ENCODE results near the gene MTCL3.

Gene MTCL3

GRCh38 chr6:127518710-127519468, at the start of gene MTCL3:
Gene MTCL3 (minus strand): TSS chr6:127519335.
- in situ Hi-C loops (cut with MboI; ENCODE audit: low pct_ligation_motif_present in 1 of 4, low pct_unique_long_range_greater_than_20kb in 1 of 4, low sequenced_read_pairs in 3 of 4), result no loop called here
- TF ChIP-seq POLR2AphosphoS5 (IDR thresholded peaks at IDR 0.05) (no peak), CTCF (IDR thresholded peaks at IDR 0.05) (no peak)
- Histone ChIP-seq H3K27ac (no peak within 1 kb of the TSS), H3K4me1 (peaks cover 5 to 40% (median 22%) of the 10 kb centered on the region in 4 donors), H3K27me3 (peaks cover 86% of the 10 kb centered on the region), H3K4me3 (peak within 1 kb of the TSS in 1 of 4 donors; percentile 16), H3K36me3 (no peaks in the 10 kb centered on the region), H3K9me3 (no peaks in the 10 kb centered on the region)
- WGBS, 2 donors (ENCODE audit: low coverage in 1 of 2), result 7 to 10% methylated on average over 8 to 42 of the region's 42 CpGs
- DNase-seq, result no peak
- intact Hi-C loops (cut with DNase I; ENCODE audit: low total_unique reads), result loop anchor here (10.0 kb wide), 1 partner anchor 54 kb away; no protein-coding TSS in a partner anchor

- H3K27me3 ChIP-seq, result no peaks in the 10 kb centered on the region
- in situ Hi-C loops (cut with MboI; ENCODE audit: low pct_ligation_motif_present in 1 of 4, low pct_unique_long_range_greater_than_20kb in 1 of 4, low sequenced_read_pairs in 3 of 4), result no loop called here
- WGBS, 2 donors (ENCODE audit: low coverage in 1 of 2), result 67 to 72% methylated on average over 2 of the region's 2 CpGs
Measured at GRCh38 chr6:127567476-127567875, 48.3 kb upstream of the MTCL3 start.

GRCh38 chr6:127566651-127567050, 47.5 kb upstream of the MTCL3 start:
- DNase-seq, result no peak
- H3K4me1 ChIP-seq, result no peaks in the 10 kb centered on the region
- TF ChIP-seq POLR2AphosphoS5 (IDR thresholded peaks at IDR 0.05) (no peak), EP300 (IDR thresholded peaks at IDR 0.05; ENCODE audit: low read depth) (no peak), POLR2A (IDR thresholded peaks at IDR 0.05) (no peak), CTCF (IDR thresholded peaks at IDR 0.05) (no peak)
- intact Hi-C loops (cut with DNase I; ENCODE audit: low total_unique reads), result no loop called here
- no peaks in the 10 kb centered on the region for H3K27me3 ChIP-seq
- no peaks in the 10 kb centered on the region for H3K9me3 ChIP-seq
- no peaks in the 10 kb centered on the region for H3K36me3 ChIP-seq
- no peak overlapping the region for H3K4me3 ChIP-seq
- in situ Hi-C loops (cut with MboI; ENCODE audit: low pct_ligation_motif_present in 1 of 4, low pct_unique_long_range_greater_than_20kb in 1 of 4, low sequenced_read_pairs in 3 of 4), result no loop called here
- H3K27ac ChIP-seq, result no peak overlapping the region

More at GRCh38 chr6:127567476-127567875, 48.3 kb upstream of the MTCL3 start:
- intact Hi-C loops (cut with DNase I; ENCODE audit: low total_unique reads), result no loop called here
- TF ChIP-seq POLR2AphosphoS5 (IDR thresholded peaks at IDR 0.05) (no peak), EP300 (IDR thresholded peaks at IDR 0.05; ENCODE audit: low read depth) (no peak), CTCF (IDR thresholded peaks at IDR 0.05) (no peak), POLR2A (IDR thresholded peaks at IDR 0.05) (no peak)
- no peak overlapping the region for H3K27ac ChIP-seq
- no peaks in the 10 kb centered on the region for H3K4me1 ChIP-seq
- no peak overlapping the region for H3K4me3 ChIP-seq
- no peak for DNase-seq
- H3K36me3 ChIP-seq, result no peaks in the 10 kb centered on the region
- H3K9me3 ChIP-seq, result no peaks in the 10 kb centered on the region

GRCh38 chr6:127566119-127566518, 47.0 kb upstream of the MTCL3 start:
- Histone ChIP-seq H3K36me3 (no peaks in the 10 kb centered on the region), H3K9me3 (no peaks in the 10 kb centered on the region), H3K4me3 (no peak overlapping the region), H3K27ac (no peak overlapping the region), H3K27me3 (no peaks in the 10 kb centered on the region), H3K4me1 (no peaks in the 10 kb centered on the region)
- no peak for TF ChIP-seq CTCF (IDR thresholded peaks at IDR 0.05)
- TF ChIP-seq POLR2A (IDR thresholded peaks at IDR 0.05), result no peak
- no peak for TF ChIP-seq EP300 (IDR thresholded peaks at IDR 0.05; ENCODE audit: low read depth)
- no peak for TF ChIP-seq POLR2AphosphoS5 (IDR thresholded peaks at IDR 0.05)
- DNase-seq, result no peak
- intact Hi-C loops (cut with DNase I; ENCODE audit: low total_unique reads), result no loop called here
- in situ Hi-C loops (cut with MboI; ENCODE audit: low pct_ligation_motif_present in 1 of 4, low pct_unique_long_range_greater_than_20kb in 1 of 4, low sequenced_read_pairs in 3 of 4), result no loop called here
